Measurements from ENCODE around the gene BMP7. TPM values are rescaled to one million over a fixed set of nuclear protein-coding genes. Genes with fewer than 3 reads are reported as not detected.

The BMP7 gene
- total RNA-seq, 1 experiment from 2014 or later, result 43.9 TPM

DNA sequence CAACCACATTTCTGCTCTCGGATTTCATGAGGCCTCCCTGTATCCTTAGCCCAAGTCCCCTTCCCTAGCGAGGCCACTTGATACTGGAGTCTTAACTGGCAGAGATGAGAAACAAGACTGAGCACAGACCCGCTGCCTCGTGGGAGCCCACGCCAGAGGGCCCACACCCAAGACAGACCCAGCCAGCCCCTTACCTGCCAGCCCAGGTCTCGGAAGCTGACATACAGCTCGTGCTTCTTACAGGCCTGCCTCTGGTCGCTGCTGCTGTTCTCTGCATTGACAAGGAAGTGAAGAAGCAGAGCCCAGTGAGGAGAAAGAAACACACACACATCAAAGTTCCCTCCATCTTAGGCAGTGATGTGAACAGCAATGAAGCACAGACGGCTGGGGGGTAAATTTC, 91.7 kb downstream of the BMP7 start:
- no peak for DNase-seq
- no peaks in the 10 kb centered on the region for H3K36me3 ChIP-seq (replicated peaks; ENCODE audit: control insufficient read depth, insufficient read depth, low read length)
- H3K27me3 ChIP-seq (ENCODE audit: control insufficient read depth, insufficient read depth, low read length), result no peaks in the 10 kb centered on the region
- H3K4me3 ChIP-seq (ENCODE audit: insufficient read depth, low read depth, low read length), result no peak overlapping the region

DNA sequence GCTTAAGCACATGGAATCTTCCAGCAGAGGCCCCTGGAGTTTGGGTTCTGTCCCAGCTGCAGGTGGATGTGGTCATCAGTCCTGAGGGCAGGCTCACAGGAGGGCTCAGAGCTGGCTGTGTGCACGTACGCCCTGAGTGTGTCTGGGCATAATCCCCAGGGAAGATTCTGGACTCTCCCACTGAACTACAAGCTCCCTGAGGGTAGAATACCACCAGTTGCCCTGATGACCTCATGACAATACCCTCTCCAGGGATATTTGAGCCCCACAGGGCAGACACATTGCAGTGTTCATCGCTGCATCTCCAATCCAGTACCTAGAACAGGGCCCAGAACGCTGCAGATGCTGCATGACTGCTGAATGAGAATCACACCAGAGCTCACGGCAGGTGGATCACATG, 92.5 kb downstream of the BMP7 start:
- no peak for DNase-seq
- Histone ChIP-seq H3K36me3 (replicated peaks; ENCODE audit: control insufficient read depth, insufficient read depth, low read length) (no peaks in the 10 kb centered on the region), H3K4me3 (ENCODE audit: insufficient read depth, low read depth, low read length) (no peak overlapping the region), H3K27me3 (ENCODE audit: control insufficient read depth, insufficient read depth, low read length) (no peaks in the 10 kb centered on the region)

DNA sequence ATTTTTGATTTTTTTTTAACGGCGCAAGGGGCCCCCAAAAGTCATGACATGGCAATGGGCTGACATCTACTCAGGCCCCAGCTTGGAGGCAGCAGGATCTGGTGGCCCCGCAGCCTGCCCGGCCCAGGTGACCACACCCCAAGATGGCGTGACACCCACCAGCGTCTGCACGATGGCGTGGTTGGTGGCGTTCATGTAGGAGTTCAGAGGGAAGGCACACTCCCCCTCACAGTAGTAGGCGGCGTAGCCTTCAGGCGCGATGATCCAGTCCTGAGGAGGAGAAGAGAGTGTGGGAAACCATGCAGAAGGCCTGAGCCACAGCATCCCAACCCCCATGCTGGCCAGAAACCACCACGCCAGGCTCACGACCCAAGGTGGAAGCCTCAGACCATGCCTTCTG, 93.4 kb downstream of the BMP7 start:
- no peaks in the 10 kb centered on the region for H3K27me3 ChIP-seq (ENCODE audit: control insufficient read depth, insufficient read depth, low read length)
- no peak overlapping the region for H3K4me3 ChIP-seq (ENCODE audit: insufficient read depth, low read depth, low read length)
- no peak for DNase-seq
- H3K36me3 ChIP-seq (replicated peaks; ENCODE audit: control insufficient read depth, insufficient read depth, low read length), result no peaks in the 10 kb centered on the region

DNA sequence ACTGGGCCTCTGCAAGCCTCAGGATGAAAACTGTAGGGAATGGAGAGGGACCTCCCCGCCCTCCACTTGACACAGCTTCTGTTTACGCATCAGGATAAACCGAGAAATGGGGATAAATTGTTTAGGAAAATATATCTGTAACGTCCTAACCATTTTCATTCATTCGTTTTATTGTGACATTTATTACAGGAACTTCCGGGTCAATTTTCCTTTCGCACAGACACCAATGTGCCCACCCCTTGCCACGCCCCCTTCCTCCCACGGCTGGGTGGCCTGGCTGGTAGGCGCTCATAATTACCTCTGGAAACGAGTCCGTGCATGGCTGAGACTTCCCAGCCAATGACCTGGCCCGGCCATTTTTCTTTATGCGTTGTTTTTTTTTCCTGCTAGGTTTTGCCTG, 96.1 kb downstream of the BMP7 start:
- H3K27me3 ChIP-seq (ENCODE audit: control insufficient read depth, insufficient read depth, low read length), result no peaks in the 10 kb centered on the region
- no peak overlapping the region for H3K4me3 ChIP-seq (ENCODE audit: insufficient read depth, low read depth, low read length)
- no peak for DNase-seq
- no peaks in the 10 kb centered on the region for H3K36me3 ChIP-seq (replicated peaks; ENCODE audit: control insufficient read depth, insufficient read depth, low read length)

DNA sequence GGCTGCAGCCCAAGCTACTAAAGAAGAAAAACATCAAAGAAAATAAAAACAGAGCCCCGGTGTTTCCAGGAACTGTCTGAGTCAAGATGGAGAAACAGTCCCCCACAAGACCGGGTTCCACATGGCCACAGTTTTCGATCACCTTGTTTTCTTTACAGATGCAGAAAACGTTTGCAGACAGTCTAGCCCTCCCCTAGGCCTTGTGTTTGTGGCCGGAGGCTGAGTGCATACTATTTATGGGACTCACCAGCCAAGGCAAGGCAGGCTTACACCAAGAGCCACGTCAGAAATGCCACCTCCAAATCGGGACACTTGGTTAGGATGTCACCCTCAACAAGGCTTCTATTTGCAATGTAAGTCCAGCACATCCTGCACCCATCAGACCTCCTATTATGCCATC, 97.3 kb downstream of the BMP7 start:
- DNase-seq, result no peak
- Histone ChIP-seq H3K4me3 (ENCODE audit: insufficient read depth, low read depth, low read length) (no peak overlapping the region), H3K27me3 (ENCODE audit: control insufficient read depth, insufficient read depth, low read length) (no peaks in the 10 kb centered on the region), H3K36me3 (replicated peaks; ENCODE audit: control insufficient read depth, insufficient read depth, low read length) (no peaks in the 10 kb centered on the region)

DNA sequence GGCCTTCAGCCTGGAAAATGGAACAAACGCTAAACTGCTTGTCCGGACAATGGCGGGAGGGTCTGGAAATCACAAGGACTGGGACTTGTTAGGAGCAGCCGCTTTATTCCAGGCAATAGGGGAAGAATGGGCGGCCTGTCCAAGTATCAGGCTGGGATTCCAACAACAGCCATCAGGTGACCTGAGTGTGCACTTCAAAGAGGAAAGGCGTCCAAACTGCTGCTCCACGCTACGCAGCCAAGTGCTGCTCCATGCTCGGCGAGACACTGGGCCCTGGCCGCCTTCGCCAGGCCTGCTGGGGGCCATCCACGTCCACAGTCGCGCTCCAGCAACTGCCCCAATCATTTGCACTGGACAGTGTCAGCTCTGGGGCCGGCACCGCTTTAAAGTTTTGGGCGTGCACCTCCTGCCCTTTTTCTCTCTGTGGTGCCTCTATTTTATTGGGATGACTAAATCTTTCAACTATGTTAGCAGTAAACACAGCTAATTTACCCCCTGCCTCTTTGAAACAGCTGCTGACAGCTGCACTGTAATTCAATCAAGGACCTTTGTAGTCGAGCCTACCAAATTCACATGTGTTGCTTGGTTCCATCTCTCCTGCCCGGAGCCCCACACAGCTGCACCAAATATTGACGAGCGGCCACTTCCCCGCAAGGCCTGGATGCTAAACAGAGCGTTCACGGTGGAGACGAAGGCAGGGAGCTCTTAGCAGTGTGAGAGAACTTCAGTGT, 98.3 kb downstream of the BMP7 start:
- Histone ChIP-seq H3K4me3 (ENCODE audit: insufficient read depth, low read depth, low read length) (no peak overlapping the region), H3K36me3 (replicated peaks; ENCODE audit: control insufficient read depth, insufficient read depth, low read length) (no peaks in the 10 kb centered on the region), H3K27me3 (ENCODE audit: control insufficient read depth, insufficient read depth, low read length) (no peaks in the 10 kb centered on the region)
- DNase-seq, result no peak

DNA sequence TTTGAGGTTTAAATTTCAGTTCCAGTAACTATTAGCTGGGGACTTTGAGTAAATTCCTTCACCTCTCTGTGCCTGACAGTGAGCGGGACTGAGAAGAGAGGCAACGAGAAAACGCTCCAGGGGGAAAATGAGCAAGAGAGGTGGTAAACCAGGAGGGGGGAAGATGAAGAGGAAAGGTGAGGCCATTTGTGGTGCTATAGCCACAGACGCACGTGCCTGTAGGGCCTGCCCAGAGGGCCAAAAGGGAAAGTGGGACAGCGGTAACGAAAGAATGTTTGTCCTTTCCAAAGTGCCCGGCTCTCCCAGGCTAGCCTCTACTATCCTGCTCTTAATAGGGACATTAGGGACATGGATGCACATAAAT, 99.2 kb downstream of the BMP7 start:
- no peaks in the 10 kb centered on the region for H3K27me3 ChIP-seq (ENCODE audit: control insufficient read depth, insufficient read depth, low read length)
- DNase-seq, result no peak
- H3K4me3 ChIP-seq (ENCODE audit: insufficient read depth, low read depth, low read length), result no peak overlapping the region
- no peaks in the 10 kb centered on the region for H3K36me3 ChIP-seq (replicated peaks; ENCODE audit: control insufficient read depth, insufficient read depth, low read length)

DNA sequence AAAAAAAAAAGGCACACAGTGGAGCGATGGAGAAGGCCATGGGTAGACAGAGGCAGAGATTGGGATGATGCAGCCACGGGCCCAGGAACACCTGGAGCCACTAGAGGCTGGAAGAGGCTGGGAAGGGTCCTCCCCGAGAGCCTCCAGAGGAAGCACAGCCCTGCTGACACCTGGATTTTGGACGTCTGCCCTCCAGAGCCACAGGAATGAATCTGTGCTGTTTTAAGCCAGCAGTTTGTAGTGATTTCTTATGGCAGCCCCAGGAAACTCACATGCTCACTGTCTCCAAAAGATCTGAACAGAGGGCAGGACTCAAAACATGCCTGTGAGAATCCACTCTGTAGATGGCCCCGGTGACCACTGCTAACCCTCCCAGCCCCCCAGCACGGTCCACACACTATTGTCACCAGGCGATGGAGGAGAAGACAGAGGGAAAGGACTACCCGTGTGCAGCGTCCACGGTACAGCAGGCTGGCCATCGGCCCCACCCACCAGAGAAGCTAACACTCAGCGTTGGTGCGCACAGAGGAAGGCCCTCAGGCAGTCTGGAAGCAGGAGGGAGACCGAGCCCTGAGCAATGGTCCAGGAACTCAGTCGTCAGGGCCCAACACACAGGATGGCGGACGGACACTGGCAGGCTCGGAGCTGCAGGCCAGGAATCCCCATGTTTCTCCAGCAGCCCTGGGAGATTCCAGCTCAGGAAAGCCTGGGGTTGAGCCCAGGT, 99.7 kb downstream of the BMP7 start:
- Histone ChIP-seq H3K36me3 (replicated peaks; ENCODE audit: control insufficient read depth, insufficient read depth, low read length) (no peaks in the 10 kb centered on the region), H3K4me3 (ENCODE audit: insufficient read depth, low read depth, low read length) (no peak overlapping the region), H3K27me3 (ENCODE audit: control insufficient read depth, insufficient read depth, low read length) (no peaks in the 10 kb centered on the region)
- DNase-seq, result no peak

DNA sequence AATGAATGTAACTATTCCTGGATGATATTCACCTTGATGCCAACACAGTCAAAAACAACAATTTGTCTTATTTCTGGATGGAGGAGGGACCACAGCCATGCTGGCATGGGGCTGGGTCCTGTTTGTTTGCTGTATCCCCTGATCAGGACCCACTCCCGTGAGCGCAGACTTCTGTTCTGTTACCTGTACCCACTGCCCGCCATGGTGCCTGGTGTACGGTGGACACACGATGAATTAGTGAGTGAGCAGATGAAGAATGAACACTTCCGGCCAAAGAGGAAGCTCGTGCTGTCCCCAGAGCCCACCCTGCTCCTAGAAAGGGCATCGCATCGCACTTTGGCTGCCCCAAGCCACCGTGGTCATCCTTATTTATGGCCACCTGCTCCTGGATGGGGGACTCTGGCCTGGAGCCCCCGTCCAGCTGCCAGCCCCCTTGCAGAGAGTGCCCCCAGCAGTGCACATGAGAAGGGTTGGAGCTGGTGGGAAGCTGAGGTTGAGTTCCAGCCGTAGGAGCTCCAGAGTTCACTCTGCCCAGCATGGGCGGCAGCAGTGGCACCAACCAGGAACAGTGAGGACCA, 100.9 kb downstream of the BMP7 start:
- Histone ChIP-seq H3K36me3 (replicated peaks; ENCODE audit: control insufficient read depth, insufficient read depth, low read length) (no peaks in the 10 kb centered on the region), H3K4me3 (ENCODE audit: insufficient read depth, low read depth, low read length) (no peak overlapping the region), H3K27me3 (ENCODE audit: control insufficient read depth, insufficient read depth, low read length) (no peaks in the 10 kb centered on the region)
- no peak for DNase-seq

DNA sequence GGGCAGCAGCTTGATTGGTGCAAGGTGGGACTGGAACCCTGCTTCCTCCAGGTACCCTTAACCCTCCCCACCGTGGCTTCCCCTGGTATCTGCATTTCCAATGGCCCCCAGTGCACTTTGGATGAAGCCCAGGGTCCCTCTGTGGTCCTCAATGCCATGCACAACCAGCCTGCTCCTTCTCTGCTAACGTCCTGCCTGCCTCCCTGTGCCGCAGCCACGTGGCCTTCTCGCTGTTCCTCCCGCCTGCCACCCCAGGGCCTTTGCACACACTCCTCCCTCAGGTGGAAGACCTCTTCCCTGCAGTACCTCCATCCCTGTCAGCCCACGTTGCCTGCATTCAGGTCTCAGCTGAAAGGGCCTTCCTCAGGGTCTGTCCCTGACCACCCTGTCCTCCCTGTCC, 101.6 kb downstream of the BMP7 start:
- Histone ChIP-seq H3K36me3 (replicated peaks; ENCODE audit: control insufficient read depth, insufficient read depth, low read length) (no peaks in the 10 kb centered on the region), H3K27me3 (ENCODE audit: control insufficient read depth, insufficient read depth, low read length) (no peaks in the 10 kb centered on the region), H3K4me3 (ENCODE audit: insufficient read depth, low read depth, low read length) (no peak overlapping the region)
- DNase-seq, result no peak

DNA sequence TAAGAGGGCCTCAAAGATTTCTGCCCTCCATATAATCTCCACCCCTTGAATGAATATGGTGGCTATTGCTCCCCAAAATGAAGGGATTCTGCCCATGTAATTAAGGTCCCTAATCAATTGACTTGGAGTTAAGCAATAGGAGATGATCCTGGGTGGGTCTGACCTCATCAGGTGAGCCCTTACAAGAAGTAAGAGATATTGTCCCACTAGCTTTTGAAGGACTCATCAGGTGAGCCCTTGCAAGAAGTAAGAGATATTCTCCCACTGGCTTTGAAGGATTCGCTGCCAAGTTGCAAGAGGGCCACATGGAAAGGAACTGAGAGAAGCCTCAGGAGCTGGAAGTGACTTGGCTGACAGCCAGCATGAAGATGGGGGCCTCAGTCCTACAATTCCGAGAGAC, 103.4 kb downstream of the BMP7 start:
- no peak overlapping the region for H3K4me3 ChIP-seq (ENCODE audit: insufficient read depth, low read depth, low read length)
- H3K27me3 ChIP-seq (ENCODE audit: control insufficient read depth, insufficient read depth, low read length), result no peaks in the 10 kb centered on the region
- no peaks in the 10 kb centered on the region for H3K36me3 ChIP-seq (replicated peaks; ENCODE audit: control insufficient read depth, insufficient read depth, low read length)
- DNase-seq, result no peak

DNA sequence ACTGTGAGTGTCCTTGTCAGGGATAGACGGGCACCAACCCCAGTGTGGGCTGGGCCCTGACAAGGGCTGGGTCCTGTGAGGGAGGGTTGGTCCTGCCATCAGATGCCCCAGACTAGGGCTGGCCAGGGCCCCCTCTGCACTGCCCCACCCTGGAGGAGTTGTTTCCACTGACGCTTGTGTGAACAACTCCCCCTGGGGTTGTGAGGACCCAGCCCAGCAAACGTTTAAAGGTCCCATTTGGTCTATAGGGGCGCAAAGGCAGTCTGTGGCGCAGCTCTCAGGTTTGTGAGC, 104.1 kb downstream of the BMP7 start:
- Histone ChIP-seq H3K27me3 (ENCODE audit: control insufficient read depth, insufficient read depth, low read length) (no peaks in the 10 kb centered on the region), H3K36me3 (replicated peaks; ENCODE audit: control insufficient read depth, insufficient read depth, low read length) (no peaks in the 10 kb centered on the region), H3K4me3 (ENCODE audit: insufficient read depth, low read depth, low read length) (no peak overlapping the region)
- peak; percentile 28 for DNase-seq

DNA sequence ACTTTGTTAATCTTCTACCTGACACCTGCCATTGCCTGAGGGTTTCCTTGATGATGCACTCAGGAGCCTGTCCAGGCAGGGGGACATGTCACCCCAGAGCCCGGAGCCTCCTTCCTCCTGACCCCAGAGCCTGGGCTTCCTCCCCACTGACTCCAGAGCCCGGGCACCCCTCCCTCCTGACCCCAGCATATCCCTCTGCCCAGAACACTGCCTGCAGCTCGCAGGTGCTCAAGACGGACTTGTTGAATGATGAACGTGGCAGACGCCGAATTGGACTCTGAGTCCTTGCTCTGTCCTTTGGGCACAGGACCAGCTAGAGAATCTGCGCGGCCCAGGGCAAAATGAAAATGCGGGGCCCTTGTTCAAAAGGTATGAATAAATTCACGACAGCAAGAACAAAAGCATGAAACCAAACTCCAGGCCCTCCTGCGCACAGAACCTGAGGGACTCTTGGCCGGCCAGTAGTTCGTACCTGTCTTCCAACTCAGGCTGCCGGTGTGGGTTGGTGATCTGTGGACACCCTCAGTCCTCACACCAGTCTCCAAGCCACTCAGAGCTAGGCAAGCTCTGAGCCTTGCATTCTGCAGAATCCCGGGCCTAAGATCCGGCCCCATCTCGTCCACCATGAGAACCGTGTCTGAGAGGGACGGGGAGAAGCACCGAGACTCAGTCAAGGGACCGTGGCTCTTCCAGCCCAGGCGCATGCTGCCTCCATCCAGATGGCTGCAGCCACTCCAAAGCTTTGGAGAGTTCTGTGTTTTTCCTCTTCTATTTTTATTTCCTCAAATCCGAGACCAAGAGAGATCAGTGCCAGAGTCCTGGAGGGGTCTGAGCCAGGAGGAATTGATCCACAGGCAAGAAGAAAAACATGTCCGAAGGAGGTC, 104.7 kb downstream of the BMP7 start:
- peak; percentile 21 for DNase-seq
- Histone ChIP-seq H3K4me3 (ENCODE audit: insufficient read depth, low read depth, low read length) (no peak overlapping the region), H3K36me3 (replicated peaks; ENCODE audit: control insufficient read depth, insufficient read depth, low read length) (no peaks in the 10 kb centered on the region), H3K27me3 (ENCODE audit: control insufficient read depth, insufficient read depth, low read length) (no peaks in the 10 kb centered on the region)

DNA sequence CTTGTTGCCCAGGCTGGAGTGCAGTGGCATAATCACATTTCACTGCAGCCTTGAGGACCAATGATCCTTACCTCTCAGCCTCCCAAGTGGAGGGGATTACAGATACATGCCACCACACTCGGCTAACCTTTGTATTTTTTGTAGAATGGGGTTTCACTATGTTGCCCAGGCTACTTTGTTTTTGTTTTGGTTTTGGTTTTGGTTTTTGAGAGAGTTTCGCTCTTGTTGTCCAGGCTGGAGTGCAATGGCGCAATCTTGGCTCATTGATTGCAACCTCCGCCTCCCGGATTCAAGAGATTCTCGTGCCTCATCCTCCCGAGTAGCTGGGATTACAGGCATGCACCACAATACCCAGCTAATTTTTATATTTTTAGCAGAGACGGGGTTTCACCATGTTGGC, 105.5 kb downstream of the BMP7 start:
- Histone ChIP-seq H3K4me3 (ENCODE audit: insufficient read depth, low read depth, low read length) (no peak overlapping the region), H3K36me3 (replicated peaks; ENCODE audit: control insufficient read depth, insufficient read depth, low read length) (no peaks in the 10 kb centered on the region), H3K27me3 (ENCODE audit: control insufficient read depth, insufficient read depth, low read length) (no peaks in the 10 kb centered on the region)
- DNase-seq, result no peak
